GM18870 (cell line): ENCODE results near the gene DUOXA2.
"Not testable (repeated sequence)": the region's sequence is repeated elsewhere in the genome, so short reads cannot be mapped to it uniquely, and the experiment has no call there.

Experiments used
- ATAC-seq: cut with Tn5 transposase; IDR thresholded peaks from one replicate; pipeline ENCODE4 v1.9.1; 2021; ENCODE audit warnings: moderate library complexity; ENCODE audit not compliant: unreplicated experiment

The DUOXA2 gene

DNA sequence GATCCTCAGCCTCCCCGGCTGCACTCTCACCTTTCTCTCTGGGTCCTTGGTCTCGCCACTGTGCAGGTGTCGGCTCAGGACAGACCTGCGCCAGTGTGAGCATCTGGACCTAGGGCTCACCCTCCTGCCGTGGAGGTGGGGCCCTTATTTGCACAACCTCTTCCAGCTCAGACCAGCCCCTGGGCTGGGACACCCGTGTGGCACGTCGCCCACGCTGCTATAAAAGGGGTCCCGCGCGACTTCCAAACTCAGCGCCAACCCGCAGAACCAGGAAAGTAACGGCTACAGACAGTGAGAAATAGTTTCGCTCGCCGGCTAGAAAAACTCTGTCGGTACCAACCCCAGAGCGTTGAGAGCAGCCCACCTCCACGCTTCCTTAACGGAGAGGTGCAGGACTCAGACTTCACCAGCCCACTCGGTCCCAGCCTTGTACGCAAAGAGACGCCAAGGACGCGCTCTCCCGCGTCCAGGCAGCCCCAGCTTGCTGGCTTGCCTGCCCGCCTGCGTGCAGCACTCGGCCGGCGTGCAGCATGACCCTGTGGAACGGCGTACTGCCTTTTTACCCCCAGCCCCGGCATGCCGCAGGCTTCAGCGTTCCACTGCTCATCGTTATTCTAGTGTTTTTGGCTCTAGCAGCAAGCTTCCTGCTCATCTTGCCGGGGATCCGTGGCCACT lies at the start of gene DUOXA2, which contains the start of gene DUOX2:
Gene DUOXA2 (plus strand): TSS at position 251 of the 675 bp plus-strand sequence. CDS start 280 bp downstream, at position 531.
Gene DUOX2 (minus strand): TSS at position 97 of the 675 bp plus-strand sequence. CDS start 761 bp downstream, outside the sequence.
- ATAC-seq = no peak

DNA sequence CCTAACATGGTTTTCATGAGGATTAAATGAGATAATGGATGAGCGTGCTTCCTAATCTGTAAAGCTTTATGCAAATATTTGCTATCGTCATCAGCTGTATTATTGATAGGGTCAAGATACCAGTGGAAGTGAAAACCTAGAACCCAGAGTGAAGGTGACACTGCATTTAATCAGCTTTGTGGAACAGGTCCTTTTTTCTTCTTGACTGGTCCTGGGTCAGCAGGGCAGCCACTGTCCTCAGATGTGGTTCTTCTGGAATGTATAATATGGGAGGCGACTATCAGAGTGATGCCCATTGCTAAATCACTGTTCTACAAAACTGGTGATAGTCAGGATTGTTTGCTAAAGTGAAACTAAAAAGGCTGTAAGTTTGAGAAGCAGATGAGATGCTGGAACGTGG lies 49.7 kb upstream of the DUOXA2 start:
- ATAC-seq = no peak

DNA sequence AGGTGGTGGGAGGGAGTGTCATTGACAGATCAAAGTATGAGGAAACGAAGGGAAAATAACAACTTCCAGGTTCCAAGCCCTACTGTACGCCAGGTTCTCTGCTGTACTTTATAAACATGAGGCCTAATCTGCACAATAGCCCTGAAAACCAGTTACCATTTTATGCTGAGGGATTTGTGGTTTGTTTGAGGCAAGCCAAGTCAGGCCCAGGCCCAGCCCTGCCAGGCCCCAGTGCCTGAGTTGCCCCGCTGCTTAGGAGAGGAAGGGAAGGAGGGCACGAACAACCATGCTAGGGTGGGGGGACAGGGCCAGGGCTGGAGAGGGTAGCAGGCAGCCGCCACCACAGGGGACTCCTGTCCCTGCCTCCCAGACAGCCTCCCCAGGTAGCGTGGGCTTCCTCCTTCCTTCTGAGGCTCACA lies 44.2 kb upstream of the DUOXA2 start:
- not testable (repeated sequence) for ATAC-seq

DNA sequence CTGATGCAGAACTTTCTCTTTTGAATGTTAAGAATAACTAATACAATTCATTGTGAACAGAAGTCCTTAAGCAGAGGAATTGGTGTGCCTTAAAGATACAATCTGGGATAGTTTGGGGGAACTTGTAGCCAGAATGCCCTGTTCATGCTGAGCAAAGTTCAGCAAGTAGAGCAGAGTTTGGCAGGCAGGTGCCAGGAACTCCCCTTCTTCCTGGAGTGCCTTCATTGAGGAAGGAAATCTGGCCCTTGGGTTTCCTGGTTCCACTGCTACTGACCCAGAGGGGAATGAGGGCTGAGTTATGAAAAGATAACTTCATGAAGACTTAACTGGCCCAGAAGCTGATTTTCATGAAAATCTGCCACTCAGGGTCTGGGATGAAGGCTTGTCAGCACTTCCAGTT lies 40.5 kb upstream of the DUOXA2 start:
- not testable (repeated sequence) for ATAC-seq

DNA sequence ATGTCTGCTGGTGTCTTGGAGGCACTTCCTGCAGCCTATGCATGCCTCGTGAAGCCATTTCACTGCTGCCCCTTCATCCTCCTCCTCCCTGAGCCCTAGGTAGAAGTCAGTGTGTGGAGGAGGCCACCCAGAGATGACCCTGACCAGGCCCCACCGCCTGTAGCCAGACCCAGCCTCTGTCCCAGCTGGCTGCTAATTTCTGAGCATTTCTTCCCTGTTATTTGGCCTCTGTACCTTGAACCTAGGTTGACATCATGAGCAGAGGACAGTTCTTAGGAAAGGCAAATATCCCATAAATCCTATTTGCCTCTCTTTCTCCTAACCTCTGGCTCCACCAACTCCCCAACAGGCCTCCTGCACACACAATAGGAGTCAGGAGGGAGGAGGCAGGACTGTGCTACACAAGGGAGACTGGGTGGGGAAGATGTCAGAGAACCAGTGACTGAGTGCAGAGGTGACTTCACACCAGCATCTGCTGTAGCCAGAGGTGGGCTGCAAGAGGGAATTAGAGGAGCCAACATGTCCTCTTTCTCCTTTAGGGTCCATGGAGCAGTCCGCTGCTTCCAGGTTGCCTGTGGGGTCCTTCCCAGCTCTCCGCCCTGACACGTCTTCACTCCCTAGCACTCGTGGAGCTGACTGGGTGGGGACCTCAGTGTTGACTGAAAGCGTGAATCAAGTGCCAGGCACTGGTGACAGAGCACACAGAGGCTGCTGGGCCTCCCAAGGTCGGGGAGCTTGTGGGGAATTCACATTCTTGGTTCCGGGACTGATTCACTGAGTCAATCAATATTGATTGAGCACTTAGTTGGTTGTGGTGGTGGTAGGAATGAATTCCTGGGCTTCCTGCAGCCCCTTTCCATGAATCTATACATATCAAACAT lies 38.4 kb upstream of the DUOXA2 start:
- not testable (repeated sequence) for ATAC-seq

DNA sequence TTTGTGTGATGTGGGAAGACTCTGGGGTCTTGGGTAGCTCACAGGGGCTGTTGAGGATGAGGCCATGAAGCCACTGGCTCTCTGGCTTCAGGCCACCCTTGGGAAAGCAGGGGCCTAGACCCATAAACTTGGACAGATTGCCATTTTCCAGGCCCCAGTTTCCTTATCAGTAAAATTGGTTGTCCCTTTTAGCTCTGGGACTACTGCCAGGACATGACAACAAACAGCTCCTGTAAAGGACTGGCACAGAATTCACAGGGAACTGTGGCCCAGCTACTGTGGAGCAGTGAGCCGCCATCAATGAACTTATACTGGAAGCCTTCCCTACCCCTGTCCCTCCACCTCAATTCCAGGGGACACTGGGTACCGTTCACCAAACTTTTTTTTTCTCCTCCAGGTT lies 36.7 kb upstream of the DUOXA2 start:
- not testable (repeated sequence) for ATAC-seq

DNA sequence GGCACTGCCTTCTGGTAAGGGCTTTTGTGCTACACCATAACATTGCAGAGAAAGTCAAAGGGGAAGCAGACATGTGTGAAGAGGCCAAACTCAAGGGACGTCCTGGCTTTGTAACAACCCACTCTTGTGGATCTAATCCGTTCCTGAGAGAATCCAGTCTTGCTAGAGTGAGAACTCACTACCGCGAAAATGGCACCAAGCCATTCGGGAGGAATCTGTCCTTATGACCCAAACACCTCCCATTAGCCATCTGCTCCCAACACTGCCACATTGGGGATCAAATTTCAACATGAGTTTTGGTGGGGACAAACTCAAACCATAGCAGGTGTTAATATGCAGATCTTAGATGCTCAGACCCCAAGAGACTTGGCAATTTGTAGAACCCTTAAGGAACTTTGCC lies 34.9 kb upstream of the DUOXA2 start:
- ATAC-seq = not testable (repeated sequence)

DNA sequence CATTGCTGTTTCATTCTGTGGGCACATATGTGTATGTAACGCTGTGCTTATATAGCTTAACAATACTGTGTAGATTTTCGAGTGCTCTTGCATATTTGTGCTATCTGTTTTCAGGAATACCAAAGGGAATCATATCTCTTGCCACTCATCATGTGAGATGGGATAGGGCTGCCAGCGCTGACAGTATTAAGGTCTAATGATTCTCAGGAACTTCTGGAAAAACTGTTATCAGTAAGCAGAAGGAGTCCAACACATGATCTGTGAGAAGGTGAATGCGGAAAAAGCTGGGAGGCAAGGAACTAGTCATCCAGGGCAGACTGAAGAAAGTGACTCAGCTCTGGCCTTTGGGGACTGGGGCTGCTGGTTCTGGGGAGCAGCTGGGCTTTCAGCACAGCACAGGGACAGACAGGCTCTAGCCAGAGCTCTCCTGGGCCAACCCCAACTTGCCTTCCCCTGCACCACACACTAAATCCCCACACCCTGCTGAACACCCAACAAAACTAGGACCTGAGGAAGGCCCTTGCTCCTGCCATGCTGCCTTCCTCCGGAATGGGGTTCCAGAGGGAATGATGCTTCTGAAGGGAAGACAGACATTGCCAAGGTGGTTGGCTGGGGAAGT lies 34.4 kb upstream of the DUOXA2 start:
- not testable (repeated sequence) for ATAC-seq

DNA sequence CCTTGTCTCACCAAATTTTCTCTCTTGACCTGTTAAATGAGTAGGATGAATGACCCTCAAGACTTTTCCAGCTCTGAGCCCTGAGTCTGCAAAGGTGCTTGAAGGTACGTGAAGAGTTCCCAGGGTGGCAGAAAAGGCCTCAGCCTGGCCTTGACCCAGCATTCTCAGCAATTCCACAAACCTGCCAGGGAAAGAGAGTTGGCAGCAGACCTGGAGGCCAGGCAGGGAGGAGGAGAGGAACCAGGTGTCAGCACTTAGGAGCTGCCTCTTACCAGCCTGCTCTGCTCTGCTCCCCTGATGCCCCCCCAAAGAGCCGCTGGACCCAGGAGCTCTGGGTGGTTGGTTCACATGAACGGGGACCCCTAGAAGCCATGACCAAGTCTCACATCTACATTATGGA lies 33.5 kb upstream of the DUOXA2 start:
- ATAC-seq = not testable (repeated sequence)

DNA sequence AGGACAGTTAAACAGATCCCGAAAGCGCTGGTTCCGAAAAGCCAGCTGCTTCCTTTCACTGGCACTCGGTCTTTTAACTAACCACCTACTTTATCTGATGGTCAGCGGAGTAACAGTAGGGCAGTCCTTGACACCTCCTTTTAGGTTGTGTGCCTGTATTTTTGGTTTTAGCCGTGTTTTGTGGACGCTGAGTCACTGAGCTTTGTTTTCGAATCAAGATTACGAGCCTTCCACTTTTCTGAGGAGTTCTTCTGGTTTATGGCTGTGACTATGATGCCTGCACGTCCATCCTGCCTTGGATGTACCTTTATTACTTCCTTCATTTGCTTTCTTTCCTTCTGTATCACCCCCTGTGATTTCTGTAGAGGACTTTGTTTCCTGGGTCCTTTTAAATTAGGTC lies 31.7 kb upstream of the DUOXA2 start:
- ATAC-seq = not testable (repeated sequence)

DNA sequence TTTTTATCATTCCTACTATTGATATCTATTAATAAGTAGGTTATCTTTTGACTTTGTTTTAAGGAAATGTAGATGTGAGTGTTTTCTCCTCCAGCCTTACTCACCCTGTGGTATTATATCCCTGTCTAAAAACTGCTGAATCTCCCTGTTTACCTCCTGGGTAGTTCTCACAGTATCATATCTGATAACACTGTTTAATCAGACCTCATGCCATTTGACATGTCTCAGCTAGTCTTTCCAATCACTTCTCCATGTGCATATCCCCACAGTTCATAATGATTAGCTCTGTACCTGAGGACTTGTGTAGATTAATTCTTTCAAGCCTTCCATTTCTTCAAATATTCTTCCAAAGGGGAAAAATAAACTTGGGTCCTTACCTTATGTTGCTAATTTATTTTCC lies 30.9 kb upstream of the DUOXA2 start:
- ATAC-seq = no peak

DNA sequence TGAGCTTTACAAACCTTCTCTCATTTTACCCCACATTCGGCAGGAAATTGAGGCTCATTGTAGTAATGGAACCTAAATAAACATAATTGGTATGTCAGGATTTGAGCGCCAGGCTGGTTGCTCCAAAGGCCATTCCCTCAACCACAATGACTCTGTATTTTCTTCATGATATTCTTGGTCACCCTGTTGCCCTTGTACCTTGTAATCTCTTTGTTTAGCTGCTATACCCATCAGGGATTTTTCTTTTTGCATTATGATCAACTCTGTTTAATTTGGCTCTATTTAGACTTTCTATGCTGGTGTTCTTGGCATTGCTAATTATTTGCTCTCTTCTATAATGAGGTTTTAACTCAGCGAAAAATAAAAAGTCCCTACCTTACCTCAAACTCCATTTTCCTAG lies 30.0 kb upstream of the DUOXA2 start:
- no peak for ATAC-seq

DNA sequence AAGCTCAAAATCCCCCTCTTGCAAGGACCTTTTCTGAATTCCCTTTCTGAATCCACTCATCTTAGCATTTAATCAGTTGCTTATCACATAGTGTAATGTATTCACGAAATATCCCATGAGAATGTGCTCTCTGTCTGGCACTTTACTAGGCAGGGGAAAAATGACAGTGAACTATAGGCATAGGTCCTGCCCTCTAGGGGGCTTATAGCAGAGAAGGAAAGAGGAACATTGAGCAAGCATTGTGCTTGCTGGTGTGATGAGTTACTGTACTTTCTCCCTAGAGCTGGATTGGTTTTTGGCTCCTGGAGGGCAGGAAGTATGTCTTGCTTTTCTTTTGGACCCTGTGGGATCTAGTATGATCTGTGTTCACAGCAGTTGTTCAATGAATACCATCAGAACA lies 26.6 kb upstream of the DUOXA2 start:
- ATAC-seq = no peak

DNA sequence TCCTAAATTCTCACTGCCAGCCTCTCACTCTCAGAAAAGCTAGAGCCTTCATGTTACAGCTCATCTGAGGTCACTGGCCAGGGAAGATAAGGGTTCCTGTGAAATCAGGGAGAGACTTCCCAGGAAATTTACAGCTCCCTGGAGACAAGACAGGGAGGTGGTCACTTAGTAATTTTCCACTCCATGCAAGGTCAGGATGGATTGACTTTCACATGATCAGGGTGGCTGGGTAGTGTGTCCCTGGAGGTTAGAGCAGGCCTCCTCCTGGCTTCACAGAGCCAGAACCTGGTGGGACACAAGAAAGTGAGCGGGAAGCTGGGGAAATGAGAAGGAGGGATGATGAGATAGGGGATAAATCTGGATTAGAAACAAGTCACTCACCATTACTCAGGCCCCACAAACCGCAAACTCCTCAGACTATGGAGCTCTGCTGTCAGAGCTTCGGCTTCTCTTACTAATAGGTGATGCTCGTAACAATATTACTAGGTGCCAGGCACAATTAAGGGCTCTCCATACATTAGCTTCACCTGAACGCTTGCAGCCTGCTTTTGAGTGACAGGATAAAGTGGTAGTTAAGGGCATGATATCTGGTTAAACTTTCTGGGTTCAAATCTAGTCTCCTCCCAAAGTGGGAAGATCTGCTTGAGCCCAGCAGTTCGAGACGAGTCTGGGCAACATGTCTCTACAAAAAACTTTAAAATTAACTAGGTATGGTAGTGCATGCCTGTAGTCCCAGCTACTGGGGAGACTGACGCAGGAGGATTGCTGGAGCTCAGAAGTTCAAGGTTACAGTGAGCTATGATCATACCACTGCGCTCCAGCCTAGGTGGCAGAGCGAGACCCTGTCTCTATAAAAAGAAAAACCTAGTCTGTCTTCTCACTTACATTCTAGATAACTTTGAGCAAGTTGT lies 25.1 kb upstream of the DUOXA2 start:
- no peak for ATAC-seq

DNA sequence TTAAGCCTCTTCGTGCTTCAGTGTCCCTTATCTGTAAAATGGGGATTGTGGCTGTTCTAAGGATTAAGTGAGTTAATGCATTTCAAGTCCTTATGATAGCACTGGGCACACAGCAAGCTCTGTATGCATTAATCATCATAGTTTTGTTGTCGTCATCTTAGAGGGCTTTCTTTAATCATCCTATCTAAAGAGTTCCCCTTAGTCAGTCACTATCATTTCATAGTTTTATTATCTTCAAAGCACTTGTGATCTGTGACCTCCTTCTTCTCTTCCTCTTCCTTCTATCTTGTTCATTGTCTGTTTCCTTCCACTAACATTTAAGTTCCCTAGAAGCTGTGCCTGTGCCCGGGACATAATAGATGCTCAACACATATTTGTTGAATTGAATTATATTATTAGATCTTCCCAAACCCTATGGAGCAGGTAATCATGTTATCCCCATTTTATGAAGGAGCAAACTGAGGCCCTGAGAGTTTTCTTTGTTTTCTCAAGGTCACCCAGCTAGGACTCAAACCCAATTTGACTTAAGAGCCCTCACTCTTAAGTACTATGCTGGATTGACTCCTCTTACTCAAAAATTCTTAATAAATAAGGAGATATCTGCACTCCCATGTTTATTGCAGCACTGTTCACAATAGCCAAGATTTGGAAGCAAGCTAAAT lies 24.3 kb upstream of the DUOXA2 start:
- ATAC-seq = no peak

DNA sequence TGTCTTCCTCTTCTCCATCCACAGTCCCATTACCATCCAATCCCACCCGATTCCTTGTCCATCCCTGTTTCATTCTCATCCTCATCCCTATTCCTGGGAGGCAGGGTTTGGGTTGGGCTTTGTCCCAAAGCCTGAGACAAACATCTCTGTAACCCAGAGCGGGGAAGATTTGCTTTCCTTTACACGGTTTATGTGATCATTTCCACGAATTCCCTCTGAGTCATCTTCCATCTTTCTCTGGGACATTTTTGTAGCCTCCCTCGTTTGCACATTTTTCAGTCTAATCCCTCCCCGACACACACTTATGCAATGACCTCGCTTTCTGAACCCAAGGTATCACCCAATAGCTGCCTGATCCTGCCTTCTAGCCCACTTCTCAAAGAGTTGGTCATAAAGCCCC lies 23.0 kb upstream of the DUOXA2 start:
- ATAC-seq = no peak

DNA sequence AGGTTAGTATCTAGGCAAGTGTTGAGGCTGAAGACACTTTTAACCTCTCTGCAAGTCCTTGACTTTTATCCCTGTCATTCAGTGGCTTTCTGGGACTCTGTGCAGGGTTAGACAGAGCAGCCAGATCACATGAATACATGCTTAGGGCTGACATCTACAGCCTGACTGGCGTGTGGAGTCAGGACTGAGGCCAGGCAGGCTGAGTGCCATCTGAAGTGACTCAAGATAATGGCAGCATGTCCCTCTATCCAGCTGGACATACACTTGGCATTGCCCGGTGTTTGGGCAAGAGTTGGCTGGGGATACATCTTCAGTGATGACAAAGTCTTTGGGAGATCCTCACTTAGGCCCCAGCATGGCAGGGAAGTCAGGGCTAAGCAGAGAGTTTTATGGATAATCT lies 22.6 kb upstream of the DUOXA2 start:
- no peak for ATAC-seq

DNA sequence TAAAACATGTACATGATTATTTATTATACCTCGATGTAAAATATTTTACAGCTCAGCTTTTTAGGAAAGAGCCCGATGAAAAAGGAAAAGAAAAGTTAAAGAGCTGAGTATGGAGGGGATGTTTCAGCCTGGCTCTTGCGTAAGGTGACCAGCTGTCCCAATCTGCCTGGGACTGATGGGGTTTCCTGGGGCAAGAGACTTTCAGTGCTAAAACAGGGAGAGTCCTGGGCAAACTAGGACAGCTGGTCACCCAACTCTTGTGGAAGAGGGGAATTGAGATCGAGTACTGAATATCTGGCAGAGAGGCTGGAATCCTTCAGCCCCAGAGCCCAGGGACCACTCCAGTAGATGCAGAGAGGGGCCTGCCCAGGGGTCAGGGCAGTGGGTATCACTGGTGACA lies 21.1 kb upstream of the DUOXA2 start:
- ATAC-seq = no peak

DNA sequence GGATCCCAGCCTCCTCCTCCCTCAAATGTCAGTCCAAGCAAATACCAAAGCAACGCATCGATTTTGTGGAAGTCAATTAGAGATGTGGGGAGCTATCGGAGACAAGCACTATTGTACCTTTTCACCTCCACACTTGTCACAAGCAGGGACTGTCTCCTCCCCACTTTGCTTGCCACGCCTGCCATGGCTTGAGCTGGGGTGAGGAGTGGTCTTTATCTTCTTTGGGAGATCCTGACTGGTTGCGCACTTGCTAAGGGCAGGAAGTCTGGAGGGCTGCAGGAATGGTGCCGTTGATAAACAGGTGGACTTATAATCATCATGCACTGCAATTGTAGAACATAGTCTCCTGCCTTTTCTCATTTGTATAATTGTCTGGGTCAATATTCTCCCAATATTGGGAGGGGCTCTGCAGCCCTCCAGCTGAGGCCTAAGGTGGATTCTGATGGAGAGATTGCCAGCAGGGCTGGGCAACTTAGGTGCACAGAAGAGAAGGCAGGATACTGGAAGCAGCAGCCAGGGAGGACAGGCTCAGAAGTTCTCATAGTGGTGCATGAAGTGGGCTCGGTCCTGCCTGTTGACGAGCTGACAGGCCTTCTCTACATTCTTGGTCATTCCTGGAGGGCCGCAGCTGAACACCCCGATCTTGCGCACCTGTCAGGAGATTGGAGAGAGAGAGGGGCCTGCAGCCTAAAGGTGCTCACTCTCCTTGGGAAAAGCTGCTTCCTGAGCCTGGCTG lies 20.3 kb upstream of the DUOXA2 start:
- no peak for ATAC-seq
